GM15510 (cell line): Measurements from ENCODE around the gene PPARG.

Source experiments
- POLR2A ChIP-seq: IDR thresholded peaks from 3 replicates; pipeline ENCODE4 v1.6.1; 2011; ENCODE audit warnings: borderline replicate concordance; ENCODE audit not compliant: insufficient read length; ENCODE audit errors: extremely low read depth

The PPARG gene

DNA sequence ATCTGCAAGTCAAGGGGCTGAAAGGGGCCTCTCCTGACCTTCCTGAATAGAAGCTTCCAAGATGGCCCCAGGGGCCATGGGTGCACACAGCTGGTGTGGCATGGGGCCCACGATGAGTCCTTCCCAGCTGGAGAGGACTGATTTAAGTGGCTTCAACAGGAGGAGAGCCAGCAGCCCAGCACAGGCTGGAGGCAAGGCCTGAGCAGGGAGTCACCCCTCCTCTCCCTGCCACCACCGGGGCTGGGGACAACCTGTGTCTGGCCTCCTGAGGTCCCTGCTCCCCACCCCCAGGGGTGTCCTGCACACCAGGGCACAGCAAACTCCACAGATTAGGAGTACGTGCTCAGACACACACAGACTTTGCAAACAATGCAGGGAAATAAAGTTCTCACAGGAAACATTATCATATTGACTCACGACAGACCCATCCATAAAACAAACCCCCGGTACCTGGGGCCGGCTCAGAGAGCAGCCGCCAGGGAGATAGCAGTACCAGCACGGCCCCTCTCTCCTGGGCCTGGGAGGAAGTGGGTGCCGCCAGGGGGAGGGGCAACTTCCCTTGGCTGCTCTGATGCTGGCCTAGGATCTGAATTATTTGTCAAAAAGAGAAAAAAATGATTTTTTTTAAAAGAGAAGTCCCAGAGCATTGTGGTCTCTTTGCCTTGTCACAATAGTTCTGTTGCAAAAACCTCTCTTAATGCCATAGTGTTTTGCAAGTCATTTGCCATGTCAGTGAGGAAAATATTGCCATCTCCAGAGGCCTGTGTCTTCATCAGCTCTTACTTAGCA is 173.5 kb downstream of the PPARG start:
- TF ChIP-seq POLR2A = no peak

DNA sequence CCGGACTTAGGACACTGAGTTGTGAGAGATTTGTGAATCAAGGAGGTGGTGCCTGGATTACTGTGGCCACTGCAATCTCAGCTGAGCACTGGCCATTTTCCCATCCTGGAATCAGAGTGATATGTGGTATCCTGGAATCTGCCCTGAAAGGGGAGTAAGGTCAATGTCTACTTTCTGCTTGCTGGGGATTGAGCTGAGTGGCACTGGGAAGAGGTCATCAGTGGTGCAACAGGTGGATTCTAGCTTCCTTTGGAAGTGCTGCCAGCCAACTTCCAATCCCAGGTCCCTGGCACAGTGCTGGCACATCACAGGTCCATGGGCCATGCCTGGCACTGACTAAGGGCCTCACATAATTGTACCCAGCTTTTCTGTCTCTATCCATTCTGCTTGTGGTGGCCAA is 174.8 kb downstream of the PPARG start:
- TF ChIP-seq POLR2A = no peak

DNA sequence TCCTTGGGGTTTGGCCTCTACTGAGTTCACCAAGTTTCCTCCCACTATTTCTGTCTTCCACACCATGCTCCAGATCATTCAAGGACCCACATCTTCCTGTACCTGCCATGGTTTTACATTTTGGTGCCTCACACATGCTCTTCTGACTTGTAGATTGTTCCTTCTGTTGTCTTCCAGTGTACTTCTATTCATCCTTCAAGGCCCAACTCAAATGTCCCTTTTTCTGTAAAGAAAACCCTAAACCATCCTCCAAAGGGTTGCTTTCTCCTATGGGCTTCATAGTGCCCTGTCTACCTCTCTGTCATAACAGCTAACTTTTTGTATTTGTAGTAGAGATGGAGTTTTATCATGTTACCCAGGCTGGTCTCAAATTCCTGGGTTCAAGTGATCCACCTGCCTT is 175.3 kb downstream of the PPARG start:
- TF ChIP-seq POLR2A = no peak

DNA sequence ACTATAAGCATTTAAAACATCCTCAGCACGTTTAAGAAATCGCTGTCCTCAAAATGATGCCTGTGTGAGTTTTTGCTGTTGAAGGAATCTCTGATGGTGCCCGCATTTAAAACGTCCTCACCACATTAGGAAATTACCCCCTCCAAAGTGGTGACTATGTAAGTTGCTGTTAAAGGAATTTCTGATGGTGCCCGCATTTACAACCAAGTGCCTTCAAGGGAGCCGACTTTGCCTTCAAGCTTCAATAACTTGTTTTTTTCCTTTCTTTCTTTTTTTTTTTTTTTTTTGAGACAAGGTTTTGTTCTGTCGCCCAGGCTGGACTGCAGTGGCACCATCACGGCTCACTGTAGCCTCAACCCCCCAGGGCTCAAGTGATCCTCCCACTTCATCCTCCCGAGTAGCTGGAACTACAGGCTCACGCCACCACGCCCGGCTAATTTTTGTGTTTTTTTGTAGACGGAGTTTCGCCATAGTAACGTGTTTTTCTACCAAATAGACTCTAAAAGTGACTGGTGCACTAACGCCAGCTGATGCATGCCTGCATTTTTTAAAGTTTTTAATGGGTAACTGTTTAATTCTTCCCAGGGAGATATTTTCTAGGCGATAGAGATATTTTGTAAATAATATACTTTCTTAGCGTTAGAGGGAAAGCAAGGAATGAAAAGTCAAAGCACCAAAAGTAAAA is 176.4 kb downstream of the PPARG start:
- no peak for TF ChIP-seq POLR2A

DNA sequence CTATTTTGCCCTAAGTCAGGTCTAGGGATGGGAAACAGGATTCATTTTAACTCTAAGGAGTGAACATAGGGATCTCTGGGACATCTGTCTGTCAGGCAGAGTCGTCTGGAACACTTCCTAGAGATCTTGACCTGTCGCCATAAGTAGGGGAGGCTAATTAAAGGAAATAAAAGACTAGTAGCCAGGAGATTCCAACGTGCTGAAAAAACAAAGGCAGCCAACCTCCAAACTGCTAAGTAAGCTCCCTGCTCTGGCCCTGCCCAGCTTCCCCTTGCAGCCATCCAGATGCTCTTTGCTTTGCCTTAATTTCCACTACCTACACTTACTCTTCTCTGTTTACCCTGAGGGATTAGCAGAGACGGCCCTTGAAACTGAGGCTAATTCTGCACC is 177.0 kb downstream of the PPARG start:
- no peak for TF ChIP-seq POLR2A

DNA sequence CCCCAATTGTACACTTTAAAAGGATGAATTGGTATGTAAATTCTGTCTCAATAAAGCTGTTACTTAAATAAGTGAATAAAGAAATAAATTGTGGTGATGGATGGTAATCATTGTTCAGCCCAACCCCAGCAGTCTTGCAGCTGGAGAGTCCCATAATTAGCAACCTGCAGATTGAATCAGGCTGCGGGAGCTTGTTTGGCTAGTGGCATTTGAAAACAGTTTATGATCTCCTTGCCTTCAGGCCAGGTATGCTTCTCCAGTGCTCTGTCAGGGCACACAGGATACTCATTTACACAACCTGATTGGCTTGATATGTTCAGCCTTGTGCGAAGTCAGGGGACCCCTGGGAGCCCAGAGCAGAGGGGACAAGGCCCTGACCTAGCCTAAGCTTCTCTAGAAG is 178.9 kb downstream of the PPARG start:
- TF ChIP-seq POLR2A = no peak

DNA sequence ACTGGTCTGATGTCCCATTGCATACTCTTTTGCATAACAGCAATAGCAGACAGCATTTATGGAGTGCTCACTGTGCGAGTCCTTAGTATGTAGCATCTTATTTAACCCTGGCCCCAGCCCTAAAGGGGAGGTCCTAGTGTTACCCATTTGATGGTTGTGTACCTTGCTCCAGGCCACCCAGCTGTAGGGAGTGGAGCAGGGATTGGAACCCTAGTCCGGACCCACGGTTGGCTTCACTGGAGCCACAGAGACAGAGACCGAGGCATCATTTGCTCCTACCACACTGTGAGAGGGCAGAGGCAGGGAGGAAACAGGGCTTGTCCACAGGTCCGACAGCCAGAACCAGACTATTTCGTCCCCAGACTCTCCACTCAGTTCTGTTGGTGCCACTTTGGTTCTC is 179.4 kb downstream of the PPARG start:
- no peak for TF ChIP-seq POLR2A

DNA sequence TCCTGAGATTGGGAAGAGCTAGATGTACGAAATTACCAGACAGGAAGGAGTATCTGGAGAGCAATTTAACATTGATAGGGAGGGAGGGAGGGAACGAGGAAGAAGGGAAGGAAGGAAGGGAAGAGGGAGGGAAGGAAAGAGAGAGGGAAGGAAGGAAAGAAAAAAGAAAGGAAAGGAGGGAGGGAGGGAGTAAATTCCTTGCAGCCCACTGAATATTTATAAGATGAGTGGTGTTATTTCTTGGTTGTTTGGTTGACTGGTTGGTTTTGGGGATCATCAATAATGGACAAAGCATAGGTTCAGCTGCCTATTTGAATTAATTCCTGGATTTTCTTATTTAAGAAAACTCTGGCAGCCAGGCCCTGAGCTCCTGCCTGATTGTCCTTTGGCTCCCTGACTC is 179.9 kb downstream of the PPARG start:
- no peak for TF ChIP-seq POLR2A

DNA sequence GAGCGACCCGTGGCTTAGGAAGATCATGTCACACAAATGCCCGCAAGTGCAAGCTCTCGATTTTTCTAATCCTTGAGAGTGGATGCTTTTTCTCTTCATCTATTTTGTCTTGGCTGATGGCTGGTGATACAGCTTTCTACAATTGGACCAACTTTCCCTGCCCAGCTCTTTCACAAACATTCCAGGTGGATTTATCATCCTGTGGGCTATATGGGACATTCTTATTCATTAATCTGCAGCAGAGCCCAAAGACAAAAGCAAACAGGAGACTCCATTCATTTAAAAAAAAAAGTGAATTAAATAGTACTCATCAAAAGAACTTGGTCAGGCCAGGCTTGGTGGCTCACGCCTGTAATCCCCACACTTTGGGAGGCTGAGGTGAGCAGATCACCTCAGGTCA is 181.2 kb downstream of the PPARG start:
- TF ChIP-seq POLR2A = no peak

DNA sequence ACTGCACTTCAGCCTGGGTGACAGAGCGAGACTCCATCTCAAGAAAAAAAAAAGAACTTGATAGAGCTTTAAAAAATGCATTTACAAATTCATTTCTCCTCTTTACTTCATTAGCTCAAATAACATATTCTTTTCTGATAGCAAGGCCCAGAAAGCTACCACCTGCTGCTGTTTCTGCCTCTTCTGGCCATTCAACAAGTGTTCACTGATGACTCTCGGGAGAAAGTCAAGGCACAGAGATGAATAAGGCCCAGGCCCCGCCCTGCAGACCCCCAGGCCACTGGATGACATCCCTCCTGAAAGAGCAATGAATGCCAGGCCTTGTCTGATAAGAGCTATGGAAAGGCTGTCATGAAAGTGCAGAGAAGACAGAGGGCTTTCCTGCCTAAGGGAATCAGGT is 181.8 kb downstream of the PPARG start:
- no peak for TF ChIP-seq POLR2A

DNA sequence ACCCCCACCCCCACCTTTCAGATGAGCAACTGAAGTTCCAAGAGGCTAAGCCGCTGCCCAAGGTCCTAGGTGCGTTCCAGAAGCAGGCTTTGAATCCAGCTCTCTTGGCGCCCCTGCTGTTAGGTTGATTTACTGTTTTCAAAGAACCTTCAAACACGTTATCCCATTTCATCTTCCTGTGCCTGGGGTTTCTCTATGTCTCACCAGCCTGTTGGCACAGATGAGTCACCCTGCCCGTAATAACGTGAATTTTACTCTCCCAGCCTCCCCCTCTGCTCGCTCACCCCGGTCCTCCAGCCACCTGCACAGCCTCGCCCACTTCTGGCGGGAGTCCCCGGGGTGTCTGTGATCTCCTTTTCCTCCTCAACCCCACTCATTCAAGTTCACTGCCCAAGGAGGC is 182.4 kb downstream of the PPARG start:
- no peak for TF ChIP-seq POLR2A

DNA sequence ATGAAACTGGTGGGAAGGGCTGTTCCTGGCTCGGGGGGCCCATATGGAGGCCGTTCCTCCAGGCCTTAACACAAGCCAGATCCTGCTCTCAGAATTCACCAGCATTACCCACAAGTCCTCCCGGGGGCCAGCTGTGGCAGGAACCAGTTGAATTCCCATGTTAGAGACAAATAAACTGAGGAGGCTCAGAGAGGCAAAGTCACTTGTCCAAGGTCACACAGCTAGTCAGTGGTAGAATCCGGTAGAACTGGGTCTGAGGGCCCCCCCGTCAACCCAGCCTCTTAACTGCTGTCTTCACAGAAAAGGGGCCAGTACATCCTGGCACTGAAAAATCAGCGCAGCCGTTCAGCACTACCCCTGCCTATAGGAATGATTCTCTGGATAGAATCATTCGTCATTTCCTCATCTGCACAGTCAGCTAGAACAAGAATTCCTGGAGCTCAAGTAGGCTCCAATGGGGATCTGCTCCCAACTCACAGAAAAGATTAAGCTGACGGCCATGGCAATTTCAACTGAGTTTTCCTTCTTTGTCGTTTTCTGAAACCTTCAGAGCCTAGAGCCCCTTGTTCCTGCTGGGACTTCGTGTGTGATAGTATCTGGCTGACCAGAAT is 183.2 kb downstream of the PPARG start:
- TF ChIP-seq POLR2A = no peak

DNA sequence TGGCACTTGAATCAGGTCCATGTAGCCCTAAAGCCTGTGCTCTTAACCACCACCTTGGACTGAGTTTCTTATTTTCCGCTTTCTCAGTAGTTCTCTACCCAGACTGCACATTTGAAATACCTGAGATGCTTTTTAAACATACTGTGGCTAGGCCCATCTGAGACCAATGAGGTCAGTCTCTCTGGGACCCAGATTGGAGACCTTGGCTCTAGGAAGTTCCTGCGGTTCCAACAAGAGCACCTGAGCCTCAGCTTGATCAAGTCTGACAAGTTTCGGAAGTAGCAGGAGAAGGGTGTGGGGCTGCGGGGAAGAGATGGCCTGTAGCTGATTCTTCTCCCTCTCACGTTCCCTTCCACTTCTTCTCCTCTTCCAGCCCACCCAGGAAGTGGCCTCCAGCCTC is 183.9 kb downstream of the PPARG start:
- TF ChIP-seq POLR2A = no peak

DNA sequence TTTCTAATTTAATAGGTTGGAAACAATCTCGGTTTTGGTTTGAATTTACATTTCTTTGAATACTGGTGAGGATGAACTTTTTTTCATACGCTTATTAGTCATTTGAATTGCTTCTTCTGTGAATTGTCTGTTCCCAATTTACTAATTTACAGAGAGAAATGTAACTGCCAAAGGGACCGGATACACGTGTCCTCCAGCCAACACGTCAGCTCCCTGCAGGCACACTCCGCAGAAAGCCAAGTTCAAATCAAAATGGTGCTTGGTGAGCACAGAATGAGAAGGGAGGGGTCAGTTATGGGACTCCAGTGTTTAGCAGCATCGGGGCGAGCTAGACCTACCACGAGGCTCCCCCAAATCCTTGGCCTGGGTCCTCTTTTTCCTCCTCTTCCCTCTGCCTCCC is 184.6 kb downstream of the PPARG start:
- TF ChIP-seq POLR2A = no peak

DNA sequence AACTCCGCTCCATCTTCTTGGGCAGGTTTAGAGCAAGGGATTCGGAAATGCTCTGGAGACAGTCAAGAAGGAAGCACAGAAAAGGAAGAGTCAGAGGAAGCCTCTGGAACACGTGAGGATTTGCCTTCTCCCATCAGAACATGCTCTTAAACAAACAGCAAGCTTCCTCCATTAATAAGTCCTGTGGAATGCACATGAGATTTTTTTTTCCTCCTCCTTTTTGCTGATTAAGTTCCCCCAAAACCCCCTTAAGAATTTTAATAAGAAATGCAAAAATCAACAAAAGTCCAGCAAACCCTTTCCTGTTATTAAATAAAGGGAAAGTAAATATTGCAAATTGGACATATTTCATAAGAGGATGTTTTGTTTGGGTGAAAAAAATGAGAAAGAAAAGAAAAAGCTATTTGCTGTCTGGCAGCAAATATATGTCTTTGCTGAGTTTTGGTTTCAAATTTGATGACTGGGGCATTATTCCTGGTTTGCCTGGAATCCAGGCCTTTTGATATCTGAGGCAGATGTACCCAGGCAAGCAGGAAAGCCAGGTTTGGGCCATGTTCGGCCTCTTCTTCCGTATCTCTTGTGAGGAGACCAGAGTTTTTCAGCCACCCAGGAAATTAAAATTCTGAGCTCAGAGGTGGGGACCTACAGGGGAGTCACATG is 187.5 kb downstream of the PPARG start:
- no peak for TF ChIP-seq POLR2A
